Measurements from ENCODE around the gene CCNT1. TPM values are rescaled to one million over a fixed set of nuclear protein-coding genes. Genes with fewer than 3 reads are reported as not detected.

Gene CCNT1
- total and polyA plus RNA-seq, 2 of the 13 experiments (the other 11 are each of a cell fraction or from before 2014, with no cell fraction given), result 18.0 to 28.2 TPM

GRCh38 chr12:48716493-48717251, at the start of gene CCNT1 (continued):
- TF ChIP-seq ZBTB34 (CRISPR knock-in tag; IDR thresholded peaks at IDR 0.05) (peak; percentile 51; the same call in 1 of the 2 replicates), TRAFD1 (CRISPR knock-in tag; IDR thresholded peaks at IDR 0.05; ENCODE audit: borderline replicate concordance) (no peak), ZBTB1 (CRISPR knock-in tag; IDR thresholded peaks at IDR 0.05; ENCODE audit: borderline replicate concordance) (peak; percentile 16; the same call in 1 of the 2 replicates), ZBTB20 (CRISPR knock-in tag; IDR thresholded peaks at IDR 0.05; ENCODE audit: borderline replicate concordance, low read depth) (peak; percentile 81; the same call in 1 of the 2 replicates), KDM6A (CRISPR knock-in tag; IDR thresholded peaks at IDR 0.05; ENCODE audit: low read depth) (no peak), AFF4 (CRISPR knock-in tag; IDR thresholded peaks at IDR 0.05) (peak; percentile 54; the same call in 1 of the 2 replicates), ZIK1 (CRISPR knock-in tag; IDR thresholded peaks at IDR 0.05; ENCODE audit: borderline replicate concordance, low read depth) (peak; percentile 88; the same call in 1 of the 2 replicates), SMARCE1 (IDR thresholded peaks at IDR 0.05; ENCODE audit: borderline replicate concordance) (no peak), THAP7 (CRISPR knock-in tag; IDR thresholded peaks at IDR 0.05) (peak; percentile 93; the same call in 1 of the 2 replicates), GLI4 (CRISPR knock-in tag; IDR thresholded peaks at IDR 0.05; ENCODE audit: borderline replicate concordance) (peak; percentile 16; the same call in 1 of the 2 replicates), PHF20 (CRISPR knock-in tag; IDR thresholded peaks at IDR 0.05) (peak; percentile 97), ZFP36L2 (CRISPR knock-in tag; IDR thresholded peaks at IDR 0.05) (0 out of 2 replicates have a peak, but pooled peaks have one; percentile 31), THAP11 (CRISPR knock-in tag; IDR thresholded peaks at IDR 0.05) (peak; percentile 95), BRF2 (CRISPR knock-in tag; IDR thresholded peaks at IDR 0.05) (peak; percentile 72; the same call in 1 of the 2 replicates), IRF2 (CRISPR knock-in tag; IDR thresholded peaks at IDR 0.05) (peak; percentile 92), ZNF580 (CRISPR knock-in tag; IDR thresholded peaks at IDR 0.05; ENCODE audit: borderline replicate concordance, low read depth) (peak; percentile 70; the same call in 1 of the 2 replicates), ZMYM2 (CRISPR knock-in tag; IDR thresholded peaks at IDR 0.05) (peak; percentile 93), IKZF4 (CRISPR knock-in tag; IDR thresholded peaks at IDR 0.05; ENCODE audit: borderline replicate concordance, low read depth, not compliant biosample characterization) (peak; percentile 34), PCBP2 (optimal IDR thresholded peaks at IDR 0.05; ENCODE audit: low read depth, low read length, poor library complexity, severe bottlenecking) (no peak)
